SK-N-MC (cell line): ENCODE measurements around the gene PMCH.

Source experiments
- EZH2 ChIP-seq: fragments of 200-600 bp; sonication (generic); IDR thresholded peaks from one replicate; pipeline ENCODE4 v1.6.1; 2017; ENCODE audit warnings: antibody characterized with exemption
- POLR2AphosphoS5 ChIP-seq: IDR thresholded peaks from 2 replicates; pipeline ENCODE4 v1.6.1; 2012; ENCODE audit warnings: mild to moderate bottlenecking, low read depth, low read length, borderline replicate concordance

- no peak for TF ChIP-seq EZH2
- TF ChIP-seq POLR2AphosphoS5: no peak
Observed at GRCh38 chr12:102172436-102172835, 25.2 kb downstream of the PMCH start.
